HEK293 (cell line): Measurements from ENCODE around the gene LAMB1.

Experiments used
- CTCF ChIA-PET: fragments of 350-600 bp; formaldehyde crosslinking; extraction: SDS; loops from one replicate; lab custom pipeline; 2021; ENCODE audit warnings: antibody characterized with exemption; lab: Yijun Ruan, JAX
- POLR2A ChIA-PET: fragments of 300-600 bp; formaldehyde crosslinking; extraction: SDS; loops from one replicate; lab custom pipeline; 2020; ENCODE audit warnings: antibody characterized with exemption, inconsistent platforms; lab: Yijun Ruan, JAX
- H3K27ac ChIP-seq: fragments of 200-500 bp; sonication (Bioruptor generic); 2 replicates; pipeline ENCODE4 v1.5.1; 2014; ENCODE audit warnings: low read depth, low read length, control low read depth, inconsistent platforms; ENCODE audit errors: extremely low read depth
- H3K36me3 ChIP-seq, 2 experiments: fragments of 200-500 bp in 1 of 2; sonication (Bioruptor generic) in 1 of 2; 1 replicate in 1 of 2; 2 replicates in 1 of 2; pipeline ENCODE4 v1.5.1; 2014 to 2017; ENCODE audit warnings: inconsistent platforms in 2 of 2, low read length in 2 of 2; ENCODE audit not compliant: control insufficient read depth in 2 of 2, insufficient read depth in 1 of 2
- H3K4me1 ChIP-seq: fragments of 200-500 bp; sonication (Bioruptor generic); 2 replicates; pipeline ENCODE4 v1.5.1; 2014; ENCODE audit warnings: mild to moderate bottlenecking, low read length, inconsistent platforms; ENCODE audit not compliant: control insufficient read depth, insufficient read depth
- H3K4me3 ChIP-seq: 2 replicates; pipeline ENCODE4 v1.5.1; 2011; ENCODE audit warnings: low read depth, mild to moderate bottlenecking, control low read depth, low read length, moderate library complexity
- H3K9me3 ChIP-seq: fragments of 200-500 bp; sonication (Bioruptor generic); 2 replicates; pipeline ENCODE4 v1.5.1; 2014; ENCODE audit warnings: low read depth, low read length, inconsistent platforms; ENCODE audit not compliant: control insufficient read depth, insufficient read depth
- BCL11A ChIP-seq: fragments of 450-650 bp; formaldehyde crosslinking; IDR thresholded peaks from 2 replicates; pipeline ENCODE4 v1.5.1; 2016; ENCODE audit warnings: low read depth, missing biosample characterization, missing genetic modification characterization
- HOXD13 ChIP-seq: sonication (generic); formaldehyde crosslinking; IDR thresholded peaks from 2 replicates; pipeline ENCODE4 v1.8.0; 2022; ENCODE audit warnings: missing genetic modification reagents, borderline replicate concordance
- IKZF3 ChIP-seq: fragments of 450-650 bp; IDR thresholded peaks from 2 replicates; pipeline ENCODE4 v1.5.0; 2018; ENCODE audit warnings: missing biosample characterization, mild to moderate bottlenecking, missing genetic modification characterization, moderate library complexity
- OVOL3 ChIP-seq: fragments of 450-650 bp; formaldehyde crosslinking; IDR thresholded peaks from 2 replicates; pipeline ENCODE4 v1.5.1; 2016; ENCODE audit warnings: missing biosample characterization, missing genetic modification characterization
- PBX3 ChIP-seq: sonication (generic); formaldehyde crosslinking; IDR thresholded peaks from 2 replicates; pipeline ENCODE4 v1.8.1; 2022; ENCODE audit warnings: mild to moderate bottlenecking, moderate library complexity, missing genetic modification reagents
- PRDM10 ChIP-seq: fragments of 450-650 bp; formaldehyde crosslinking; IDR thresholded peaks from 2 replicates; pipeline ENCODE4 v1.5.1; 2016; ENCODE audit warnings: missing biosample characterization, missing genetic modification characterization
- SALL2 ChIP-seq: fragments of 450-650 bp; formaldehyde crosslinking; IDR thresholded peaks from 2 replicates; pipeline ENCODE4 v1.5.0; 2017; ENCODE audit warnings: missing biosample characterization, mild to moderate bottlenecking, missing genetic modification characterization, borderline replicate concordance
- SCRT2 ChIP-seq: fragments of 450-650 bp; formaldehyde crosslinking; IDR thresholded peaks from 2 replicates; pipeline ENCODE4 v1.5.1; 2016; ENCODE audit warnings: missing biosample characterization, missing genetic modification characterization
- YY1 ChIP-seq: fragments of 450-650 bp; formaldehyde crosslinking; IDR thresholded peaks from 2 replicates; pipeline ENCODE4 v1.5.1; 2018; ENCODE audit warnings: missing biosample characterization, missing genetic modification characterization
- ZBTB1 ChIP-seq: fragments of 450-650 bp; formaldehyde crosslinking; IDR thresholded peaks from 2 replicates; pipeline ENCODE4 v1.5.1; 2016; ENCODE audit warnings: missing biosample characterization, missing genetic modification characterization
- ZNF10 ChIP-seq: fragments of 450-650 bp; formaldehyde crosslinking; IDR thresholded peaks from 2 replicates; pipeline ENCODE4 v1.5.1; 2017; ENCODE audit warnings: missing biosample characterization, missing genetic modification characterization
- ZNF112 ChIP-seq: fragments of 450-650 bp; formaldehyde crosslinking; IDR thresholded peaks from 2 replicates; pipeline ENCODE4 v1.5.0; 2017; ENCODE audit warnings: missing biosample characterization, missing genetic modification characterization
- ZNF114 ChIP-seq: fragments of 450-650 bp; formaldehyde crosslinking; IDR thresholded peaks from 2 replicates; pipeline ENCODE4 v1.5.0; 2017; ENCODE audit warnings: missing biosample characterization, missing genetic modification characterization
- ZNF157 ChIP-seq: fragments of 450-650 bp; formaldehyde crosslinking; IDR thresholded peaks from 2 replicates; pipeline ENCODE4 v1.5.1; 2016; ENCODE audit warnings: missing biosample characterization, missing genetic modification characterization
- ZNF221 ChIP-seq: fragments of 450-650 bp; formaldehyde crosslinking; IDR thresholded peaks from 2 replicates; pipeline ENCODE4 v1.5.1; 2017; ENCODE audit warnings: missing biosample characterization, missing genetic modification characterization, borderline replicate concordance
- ZNF223 ChIP-seq: fragments of 450-650 bp; formaldehyde crosslinking; IDR thresholded peaks from 2 replicates; pipeline ENCODE4 v1.5.1; 2016; ENCODE audit warnings: missing biosample characterization, missing genetic modification characterization
- ZNF274 ChIP-seq, 2 experiments: fragments of 200-500 bp in 1 of 2; fragments of 450-650 bp in 1 of 2; sonication (Bioruptor generic) in 1 of 2; formaldehyde crosslinking in 1 of 2; IDR thresholded peaks; 2 replicates each; pipeline versions ENCODE4 v1.5.1 to v1.6.1; 2014 to 2016; ENCODE audit warnings: borderline replicate concordance in 1 of 2, inconsistent platforms in 1 of 2, low read length in 1 of 2, missing biosample characterization in 1 of 2, missing genetic modification characterization in 1 of 2
- ZNF48 ChIP-seq: fragments of 450-650 bp; formaldehyde crosslinking; IDR thresholded peaks from 2 replicates; pipeline ENCODE4 v1.5.1; 2016; ENCODE audit warnings: missing biosample characterization, missing genetic modification characterization
- ZNF501 ChIP-seq: fragments of 450-650 bp; formaldehyde crosslinking; IDR thresholded peaks from 2 replicates; pipeline ENCODE4 v1.5.1; 2016; ENCODE audit warnings: missing biosample characterization, missing genetic modification characterization
- ZNF530 ChIP-seq: fragments of 450-650 bp; formaldehyde crosslinking; IDR thresholded peaks from 2 replicates; pipeline ENCODE4 v1.5.1; 2016; ENCODE audit warnings: low read depth, missing biosample characterization, missing genetic modification characterization
- ZNF585B ChIP-seq: fragments of 450-650 bp; formaldehyde crosslinking; IDR thresholded peaks from 2 replicates; pipeline ENCODE4 v1.5.1; 2016; ENCODE audit warnings: missing biosample characterization, missing genetic modification characterization
- ZNF664 ChIP-seq: fragments of 450-650 bp; formaldehyde crosslinking; IDR thresholded peaks from 2 replicates; pipeline ENCODE4 v1.5.1; 2016; ENCODE audit warnings: missing biosample characterization, missing genetic modification characterization
- ZNF677 ChIP-seq: fragments of 450-650 bp; IDR thresholded peaks from 2 replicates; pipeline ENCODE4 v1.5.0; 2018; ENCODE audit warnings: missing biosample characterization, mild to moderate bottlenecking, missing genetic modification characterization, moderate library complexity
- ZNF692 ChIP-seq: fragments of 450-650 bp; formaldehyde crosslinking; IDR thresholded peaks from 2 replicates; pipeline ENCODE4 v1.5.1; 2016; ENCODE audit warnings: missing biosample characterization, missing genetic modification characterization
- ZNF707 ChIP-seq: fragments of 450-650 bp; formaldehyde crosslinking; IDR thresholded peaks from 2 replicates; pipeline ENCODE4 v1.5.1; 2016; ENCODE audit warnings: missing biosample characterization, missing genetic modification characterization
- ZSCAN16 ChIP-seq: fragments of 450-650 bp; formaldehyde crosslinking; IDR thresholded peaks from 2 replicates; pipeline ENCODE4 v1.5.1; 2016; ENCODE audit warnings: missing biosample characterization, missing genetic modification characterization
- ZSCAN23 ChIP-seq: fragments of 450-650 bp; formaldehyde crosslinking; IDR thresholded peaks from 2 replicates; pipeline ENCODE4 v1.5.1; 2016; ENCODE audit warnings: missing biosample characterization, missing genetic modification characterization
- ZSCAN5A ChIP-seq: fragments of 450-650 bp; formaldehyde crosslinking; IDR thresholded peaks from 2 replicates; pipeline ENCODE4 v1.5.1; 2016; ENCODE audit warnings: missing biosample characterization, missing genetic modification characterization
- ZXDB ChIP-seq: fragments of 450-650 bp; formaldehyde crosslinking; IDR thresholded peaks from 2 replicates; pipeline ENCODE4 v1.5.1; 2016; ENCODE audit warnings: missing biosample characterization, missing genetic modification characterization

The LAMB1 gene

GRCh38 chr7:107917763-107918651 is 85.0 kb downstream of the LAMB1 start:
- no peak for TF ChIP-seq YY1 (tag by site-specific recombination)
- no peak for TF ChIP-seq ZNF501 (tag by site-specific recombination)
- TF ChIP-seq SCRT2 (tag by site-specific recombination) = no peak
- TF ChIP-seq SALL2 = no peak
- no peak for TF ChIP-seq ZNF10 (tag by site-specific recombination)
- no peak for TF ChIP-seq OVOL3 (tag by site-specific recombination)
- TF ChIP-seq ZNF707 = no peak
- no peak for TF ChIP-seq ZNF664 (tag by site-specific recombination)
- TF ChIP-seq ZXDB = no peak
- TF ChIP-seq ZNF48 (tag by site-specific recombination) = no peak
- TF ChIP-seq ZNF692 (tag by site-specific recombination) = no peak
- no peak for TF ChIP-seq ZNF274 (IDR thresholded peaks at IDR 0.05; ENCODE audit: low read length)
- TF ChIP-seq ZNF274 (tag by site-specific recombination; IDR thresholded peaks at IDR 0.05; ENCODE audit: borderline replicate concordance) = no peak
- no peak for TF ChIP-seq ZBTB1 (tag by site-specific recombination)
- no peak for TF ChIP-seq ZNF530 (tag by site-specific recombination)
- no peak for TF ChIP-seq BCL11A
- TF ChIP-seq ZSCAN16 = no peak
- TF ChIP-seq PBX3 (CRISPR knock-in tag) = no peak
- H3K4me1 ChIP-seq = peaks cover 7% of the 10 kb centered on the region; the same call in 1 of the 2 replicates
- CTCF ChIA-PET = no interaction called here
- no peak overlapping the region for H3K27ac ChIP-seq
- peaks cover 32 to 54% of the 10 kb centered on the region in 2 experiments for H3K36me3 ChIP-seq
- no peak overlapping the region for H3K4me3 ChIP-seq
- POLR2A ChIA-PET = no interaction called here
- H3K9me3 ChIP-seq = no peaks in the 10 kb centered on the region

- ChIA-PET POLR2A (no interaction called here), CTCF (no interaction called here)
- Histone ChIP-seq H3K4me3 (no peak overlapping the region), H3K4me1 (peaks cover 3% of the 10 kb centered on the region; the same call in 1 of the 2 replicates), H3K27ac (no peak overlapping the region), H3K36me3 (peaks cover 39 to 66% of the 10 kb centered on the region in 2 experiments), H3K9me3 (no peaks in the 10 kb centered on the region)
- TF ChIP-seq ZNF585B (tag by site-specific recombination) (no peak), ZNF112 (tag by site-specific recombination) (no peak), ZNF223 (tag by site-specific recombination) (no peak), ZNF221 (tag by site-specific recombination) (no peak), PRDM10 (tag by site-specific recombination) (no peak), ZSCAN5A (tag by site-specific recombination) (no peak), ZNF677 (no peak), ZNF114 (tag by site-specific recombination) (no peak), HOXD13 (CRISPR knock-in tag) (no peak), IKZF3 (no peak), ZNF157 (tag by site-specific recombination) (no peak), ZSCAN23 (tag by site-specific recombination) (no peak)
These were observed 87.4 kb downstream of the LAMB1 start for GRCh38 chr7:107915541-107915940.
